PC-9 (cell line): ENCODE results near the gene BRCA1. TPM values are rescaled to one million over a fixed set of nuclear protein-coding genes. Genes with fewer than 3 reads are reported as not detected.
"Not testable (repeated sequence)": the region's sequence is repeated elsewhere in the genome, so short reads cannot be mapped to it uniquely, and the experiment has no call there.

ENCODE experiments used
- BruUV-seq: library from RNA; stranded (reverse); fragments of 400-500 nt; replicated peaks from 2 replicates; lab custom pipeline; 2021; lab: Mats Ljungman, UMichigan
- CTCF ChIA-PET: fragments of 300-600 bp; sonication (Branson Sonifier 250); formaldehyde crosslinking; loops from one replicate; lab custom pipeline; 2022; ENCODE audit warnings: antibody characterized with exemption; lab: Charles Lee
- POLR2A ChIA-PET: fragments of 300-600 bp; sonication (Branson Sonifier 250); formaldehyde crosslinking; loops from one replicate; lab custom pipeline; 2022; ENCODE audit warnings: antibody characterized with exemption; ENCODE audit not compliant: unreplicated experiment; lab: Charles Lee
- DNase-seq, 2 experiments: peaks; one replicate each; pipeline versions ENCODE4 v3.0.0 to v3.0.0-alpha.2; 2015 to 2022; ENCODE audit warnings: mixed read lengths in 1 of 2
- H2AFZ ChIP-seq: fragments of 200-600 bp; sonication (generic); 2 replicates; pipeline ENCODE4 v1.8.1; 2017; ENCODE audit warnings: antibody characterized with exemption
- H3F3A ChIP-seq: fragments of 200-600 bp; sonication (generic); 2 replicates; pipeline ENCODE4 v1.8.1; 2017; ENCODE audit warnings: antibody characterized with exemption, mild to moderate bottlenecking, low read depth; ENCODE audit not compliant: insufficient read depth
- H3K27ac ChIP-seq: fragments of 200-600 bp; sonication (generic); 2 replicates; pipeline ENCODE4 v1.6.1; 2016; ENCODE audit warnings: mixed run types
- H3K27me3 ChIP-seq: fragments of 200-600 bp; sonication (generic); 2 replicates; pipeline ENCODE4 v1.6.1; 2016; ENCODE audit warnings: low read depth, mixed run types; ENCODE audit not compliant: insufficient read depth
- H3K36me3 ChIP-seq: fragments of 200-600 bp; sonication (generic); 2 replicates; pipeline ENCODE4 v1.6.1; 2016; ENCODE audit warnings: low read depth, mixed run types
- H3K4me1 ChIP-seq: fragments of 200-600 bp; sonication (generic); replicated peaks from 2 replicates; pipeline ENCODE4 v1.6.1; 2016; ENCODE audit warnings: mixed run types; ENCODE audit not compliant: insufficient read depth
- H3K4me2 ChIP-seq: fragments of 200-600 bp; sonication (generic); 2 replicates; pipeline ENCODE4 v1.6.1; 2017; ENCODE audit warnings: mixed run types
- H3K4me3 ChIP-seq: fragments of 200-600 bp; sonication (generic); 2 replicates; pipeline ENCODE4 v1.6.1; 2016; ENCODE audit warnings: mixed run types
- H3K79me2 ChIP-seq: fragments of 200-600 bp; sonication (generic); 2 replicates; pipeline ENCODE4 v1.6.1; 2017; ENCODE audit warnings: low read depth, mixed run types
- H3K9me2 ChIP-seq: fragments of 200-600 bp; sonication (generic); 2 replicates; pipeline ENCODE4 v1.8.1; 2017; ENCODE audit warnings: mild to moderate bottlenecking; ENCODE audit not compliant: insufficient read depth
- H3K9me3 ChIP-seq: fragments of 200-600 bp; sonication (generic); 2 replicates; pipeline ENCODE4 v1.8.1; 2016; ENCODE audit warnings: low read depth; ENCODE audit not compliant: insufficient read depth
- H4K20me1 ChIP-seq: fragments of 200-600 bp; sonication (generic); 2 replicates; pipeline ENCODE4 v1.8.1; 2017; ENCODE audit not compliant: insufficient read depth
- EZH2 ChIP-seq: fragments of 200-600 bp; sonication (generic); IDR thresholded peaks from 2 replicates; pipeline ENCODE4 v1.8.0; 2017; ENCODE audit warnings: antibody characterized with exemption, low read depth
- intact Hi-C: fragments of 100-400 bp; cut with micrococcal nuclease; formaldehyde crosslinking; loops from one replicate; pipeline ENCODE4 v1.10.0; 2022; ENCODE audit not compliant: unreplicated experiment
- total RNA-seq: library from RNA; stranded (reverse); gene quantifications from 2 replicates; pipeline ENCODE4 v1.2.3, GENCODE V29; 2021
- TF ChIP-seq, protein P1 (sequence below): fragments of 200-600 bp; sonication (generic); conservative IDR thresholded peaks from 2 replicates; pipeline ENCODE4 v1.6.1; 2017; ENCODE audit warnings: mixed run types, antibody characterized with exemption, mild to moderate bottlenecking, moderate library complexity

BRCA1 gene
- total RNA-seq, 1 experiment from 2014 or later, result 52.0 TPM

DNA sequence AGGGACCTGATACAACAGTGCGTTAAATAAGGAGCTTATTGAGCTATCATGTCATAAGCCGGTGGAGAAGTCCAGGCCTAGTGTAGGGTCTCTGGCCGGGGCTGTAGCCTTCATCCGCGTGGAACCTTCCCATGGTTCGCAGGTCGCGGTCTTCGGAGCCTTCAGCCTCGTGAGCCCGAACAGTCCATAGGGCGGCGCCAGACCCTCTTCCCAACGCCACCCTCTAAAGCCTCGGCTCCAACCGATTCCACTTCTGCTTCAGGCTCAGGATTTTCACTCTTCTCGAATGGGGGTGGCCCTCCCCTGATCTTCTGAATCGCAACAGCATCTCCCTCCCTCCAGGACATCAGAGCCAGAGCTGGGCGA, 10.3 kb upstream of the BRCA1 start:
- no peak overlapping the region for H3K4me3 ChIP-seq
- peaks cover 4% of the 10 kb centered on the region; the same call in 1 of the 2 replicates for H3K79me2 ChIP-seq
- no TSS peak for BruUV-seq
- H3K9me3 ChIP-seq, result no peaks in the 10 kb centered on the region
- no peaks in the 10 kb centered on the region for H3K4me1 ChIP-seq
- H3K9me2 ChIP-seq, result no peaks in the 10 kb centered on the region
- H4K20me1 ChIP-seq, result peaks cover 22% of the 10 kb centered on the region
- intact Hi-C loops, result no loop called here
- no peak overlapping the region for H3K4me2 ChIP-seq
- peaks cover 13% of the 10 kb centered on the region; the same call in 1 of the 2 replicates for H3F3A ChIP-seq
- no peaks in the 10 kb centered on the region for H3K27me3 ChIP-seq
- H3K36me3 ChIP-seq, result 0 out of 2 replicates have a peak, but pooled peaks cover 6% of the 10 kb centered on the region
- no peak overlapping the region for H2AFZ ChIP-seq
- ChIA-PET POLR2A (no interaction called here), CTCF (no interaction called here)
- no peak for TF ChIP-seq EZH2
- TF ChIP-seq, protein P1, sequence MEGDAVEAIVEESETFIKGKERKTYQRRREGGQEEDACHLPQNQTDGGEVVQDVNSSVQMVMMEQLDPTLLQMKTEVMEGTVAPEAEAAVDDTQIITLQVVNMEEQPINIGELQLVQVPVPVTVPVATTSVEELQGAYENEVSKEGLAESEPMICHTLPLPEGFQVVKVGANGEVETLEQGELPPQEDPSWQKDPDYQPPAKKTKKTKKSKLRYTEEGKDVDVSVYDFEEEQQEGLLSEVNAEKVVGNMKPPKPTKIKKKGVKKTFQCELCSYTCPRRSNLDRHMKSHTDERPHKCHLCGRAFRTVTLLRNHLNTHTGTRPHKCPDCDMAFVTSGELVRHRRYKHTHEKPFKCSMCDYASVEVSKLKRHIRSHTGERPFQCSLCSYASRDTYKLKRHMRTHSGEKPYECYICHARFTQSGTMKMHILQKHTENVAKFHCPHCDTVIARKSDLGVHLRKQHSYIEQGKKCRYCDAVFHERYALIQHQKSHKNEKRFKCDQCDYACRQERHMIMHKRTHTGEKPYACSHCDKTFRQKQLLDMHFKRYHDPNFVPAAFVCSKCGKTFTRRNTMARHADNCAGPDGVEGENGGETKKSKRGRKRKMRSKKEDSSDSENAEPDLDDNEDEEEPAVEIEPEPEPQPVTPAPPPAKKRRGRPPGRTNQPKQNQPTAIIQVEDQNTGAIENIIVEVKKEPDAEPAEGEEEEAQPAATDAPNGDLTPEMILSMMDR, result no peak
- no peak overlapping the region for H3K27ac ChIP-seq
- no peak for DNase-seq

DNA sequence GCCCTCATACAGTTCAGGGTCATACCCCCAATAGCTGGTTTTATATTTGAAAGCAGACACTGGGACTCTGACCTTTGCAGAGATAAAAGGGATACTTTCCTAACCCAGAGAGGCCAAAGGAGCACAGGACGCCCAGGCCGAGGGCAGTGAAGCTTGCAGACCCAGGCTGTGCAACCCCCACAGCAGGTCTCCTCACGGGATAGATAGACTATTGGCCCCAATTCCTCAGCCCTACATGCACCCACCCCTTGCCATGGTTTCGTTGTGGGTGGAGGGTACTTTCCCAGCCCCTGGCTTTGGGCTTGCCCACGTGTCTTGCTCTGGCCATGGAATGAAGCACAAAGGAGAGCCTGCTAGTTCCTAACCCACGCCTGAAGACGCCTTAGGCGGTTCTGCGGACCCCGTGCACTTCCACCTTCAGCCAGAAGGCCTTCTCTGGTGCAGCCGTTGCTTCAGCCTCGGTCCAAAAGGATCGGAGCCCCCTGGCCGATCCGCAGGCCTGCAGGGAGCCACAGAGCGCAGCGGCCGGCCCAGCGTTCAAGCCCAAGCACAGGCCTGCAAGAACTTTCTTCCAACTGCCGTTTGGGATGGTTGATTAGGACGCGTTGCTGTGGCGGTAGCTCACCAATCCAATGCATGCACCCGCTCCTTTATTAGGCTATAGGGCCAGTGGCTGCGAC, 9.8 kb upstream of the BRCA1 start:
- Histone ChIP-seq H3K9me2 (no peaks in the 10 kb centered on the region), H4K20me1 (peaks cover 26% of the 10 kb centered on the region), H3K4me2 (no peak overlapping the region), H3K4me1 (no peaks in the 10 kb centered on the region), H3K27ac (no peak overlapping the region), H3K36me3 (0 out of 2 replicates have a peak, but pooled peaks cover 6% of the 10 kb centered on the region), H3K27me3 (no peaks in the 10 kb centered on the region), H3K9me3 (no peaks in the 10 kb centered on the region), H3K79me2 (peaks cover 8% of the 10 kb centered on the region; the same call in 1 of the 2 replicates), H3K4me3 (no peak overlapping the region), H3F3A (peaks cover 14% of the 10 kb centered on the region; the same call in 1 of the 2 replicates), H2AFZ (no peak overlapping the region)
- intact Hi-C loops, result no loop called here
- BruUV-seq, result no TSS peak
- CTCF ChIA-PET, result no interaction called here
- DNase-seq, result no peak
- TF ChIP-seq, protein P1, result no peak
- no peak for TF ChIP-seq EZH2
- POLR2A ChIA-PET, result no interaction called here

DNA sequence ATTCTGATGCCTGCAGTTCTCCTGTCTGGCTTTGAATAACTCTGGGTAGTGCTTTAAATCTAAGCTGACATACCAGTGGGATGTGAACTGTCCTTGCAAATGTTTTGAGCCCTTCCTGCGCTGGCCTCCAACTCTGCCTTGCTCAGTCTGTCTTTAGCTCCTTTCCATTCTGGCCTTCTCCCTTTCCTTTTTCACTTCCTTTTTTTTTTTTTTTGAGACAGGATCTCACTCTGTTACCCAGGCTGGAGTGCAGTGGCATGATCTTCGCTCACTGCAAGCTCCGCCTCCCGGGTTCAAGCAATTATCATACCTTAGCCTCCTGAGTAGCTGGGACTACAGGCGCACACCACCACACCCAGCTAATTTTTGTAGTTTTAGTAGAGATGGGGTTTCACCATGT, 8.3 kb upstream of the BRCA1 start:
- H3K4me2 ChIP-seq, H3K4me1 ChIP-seq, DNase-seq, BruUV-seq, CTCF ChIA-PET, intact Hi-C loops, H3K27ac ChIP-seq, H3K27me3 ChIP-seq, H3K9me3 ChIP-seq, POLR2A ChIA-PET, H3K9me2 ChIP-seq, H2AFZ ChIP-seq, H3K4me3 ChIP-seq: not testable (repeated sequence)
- H4K20me1 ChIP-seq, result peaks cover 30% of the 10 kb centered on the region
- H3K36me3 ChIP-seq, result peaks cover 14% of the 10 kb centered on the region
- peaks cover 23% of the 10 kb centered on the region for H3K79me2 ChIP-seq
- peaks cover 14% of the 10 kb centered on the region; the same call in 1 of the 2 replicates for H3F3A ChIP-seq
